SK-N-SH (cell line): Measurements from ENCODE around the gene UGT1A10.

Experiments
- CHD2 ChIP-seq: fragments of 150-350 bp; IDR thresholded peaks from 2 replicates; pipeline ENCODE4 v1.6.1; 2018; ENCODE audit warnings: low read length; ENCODE audit not compliant: partially characterized antibody
- CTCF ChIP-seq: fragments of 200-600 bp; sonication (generic); IDR thresholded peaks from 2 replicates; pipeline ENCODE4 v1.6.1; 2017; ENCODE audit warnings: antibody characterized with exemption, mild to moderate bottlenecking, moderate library complexity
- EP300 ChIP-seq, 2 experiments: IDR thresholded peaks; 2 replicates each; pipeline versions ENCODE4 v1.4.0 to v1.6.1; 2012; ENCODE audit warnings: borderline replicate concordance in 1 of 2, low read depth in 1 of 2, low read length in 1 of 2
- EZH2phosphoT487 ChIP-seq: fragments of 200-600 bp; sonication (generic); IDR thresholded peaks from 2 replicates; pipeline ENCODE4 v1.6.1; 2017; ENCODE audit warnings: low read depth, mixed run types, mild to moderate bottlenecking, antibody characterized with exemption, moderate library complexity, borderline replicate concordance
- GATA2 ChIP-seq: sonication (generic); formaldehyde crosslinking; IDR thresholded peaks from 2 replicates; pipeline ENCODE4 v1.5.0; 2020; ENCODE audit warnings: mild to moderate bottlenecking, missing genetic modification reagents
- JUND ChIP-seq: IDR thresholded peaks from 2 replicates; pipeline ENCODE4 v1.4.0; 2012
- NRF1 ChIP-seq: IDR thresholded peaks from 2 replicates; pipeline ENCODE4 v1.6.1; 2012; ENCODE audit warnings: low read depth, mild to moderate bottlenecking, low read length
- POLR2AphosphoS5 ChIP-seq: IDR thresholded peaks from 2 replicates; pipeline ENCODE4 v1.6.1; 2012; ENCODE audit warnings: low read depth, low read length
- RCOR1 ChIP-seq: fragments of 150-350 bp; IDR thresholded peaks from 2 replicates; pipeline ENCODE4 v1.6.1; 2017; ENCODE audit warnings: antibody characterized with exemption, low read length
- RFX5 ChIP-seq: IDR thresholded peaks from 2 replicates; pipeline ENCODE4 v1.6.1; 2012; ENCODE audit warnings: mild to moderate bottlenecking, improper control_type of control experiment, low read length
- SMC3 ChIP-seq: IDR thresholded peaks from 2 replicates; pipeline ENCODE4 v1.6.1; 2012; ENCODE audit warnings: low read depth, low read length, improper control_type of control experiment
- USF2 ChIP-seq: fragments of 150-350 bp; IDR thresholded peaks from 2 replicates; pipeline ENCODE4 v1.6.1; 2017; ENCODE audit warnings: antibody characterized with exemption, low read length, low read depth, borderline replicate concordance
- YY1 ChIP-seq: IDR thresholded peaks from 2 replicates; pipeline ENCODE4 v1.4.0; 2012; ENCODE audit warnings: low read depth, mild to moderate bottlenecking
- ZBTB33 ChIP-seq: IDR thresholded peaks from 2 replicates; pipeline ENCODE4 v1.4.0; 2012; ENCODE audit warnings: low read depth, borderline replicate concordance

- TF ChIP-seq JUND: no peak
- TF ChIP-seq EZH2phosphoT487: no peak
- TF ChIP-seq CTCF: no peak
- TF ChIP-seq ZBTB33: no peak
- TF ChIP-seq USF2: no peak
- TF ChIP-seq YY1: no peak
- no peak for TF ChIP-seq RCOR1
- no peak for TF ChIP-seq POLR2AphosphoS5
- no peak for TF ChIP-seq GATA2 (CRISPR knock-in tag)
- TF ChIP-seq EP300 (IDR thresholded peaks at IDR 0.05; ENCODE audit: borderline replicate concordance in 1 of 2, low read depth in 1 of 2, low read length in 1 of 2): no peak
- no peak for TF ChIP-seq NRF1
- no peak for TF ChIP-seq RFX5
- no peak for TF ChIP-seq CHD2
- no peak for TF ChIP-seq SMC3
Measured at GRCh38 chr2:233811087-233811486, 174.8 kb downstream of the UGT1A10 start.
